K562 (cell line): ENCODE data around the gene PEDS1. TPM values are rescaled to one million over a fixed set of nuclear protein-coding genes. Genes with fewer than 3 reads are reported as not detected.

Experiments used
- BCOR ChIP-seq: fragments of 450-650 bp; IDR thresholded peaks from 2 replicates; pipeline ENCODE4 v1.6.1; 2016
- E2F6 ChIP-seq, 2 experiments: IDR thresholded peaks; 2 replicates each; pipeline ENCODE4 v1.6.1; 2011; ENCODE audit warnings: borderline replicate concordance in 1 of 2, control low read depth in 1 of 2, low read depth in 1 of 2, low read length in 1 of 2, mild to moderate bottlenecking in 1 of 2, mixed read lengths in 1 of 2, moderate library complexity in 1 of 2; ENCODE audit not compliant: insufficient read depth in 1 of 2, insufficient read length in 1 of 2, poor library complexity in 1 of 2, severe bottlenecking in 1 of 2; ENCODE audit errors: extremely low read depth in 1 of 2
- GATA2 ChIP-seq: sonication (generic); formaldehyde crosslinking; IDR thresholded peaks from 2 replicates; pipeline ENCODE4 v1.4.0; 2020; ENCODE audit warnings: mild to moderate bottlenecking, missing genetic modification reagents
- HDAC1 ChIP-seq, 2 experiments: fragments of 450-650 bp; IDR thresholded peaks; 2 replicates each; pipeline ENCODE4 v1.6.1; 2016 to 2017; ENCODE audit warnings: inconsistent platforms in 1 of 2, mild to moderate bottlenecking in 1 of 2, moderate library complexity in 1 of 2
- JUND ChIP-seq, 2 experiments: IDR thresholded peaks; 2 replicates in 1 of 2; 3 replicates in 1 of 2; pipeline ENCODE4 v1.6.1; 2011; ENCODE audit warnings: borderline replicate concordance in 2 of 2, low read depth in 2 of 2, low read length in 2 of 2, improper control_type of control experiment in 1 of 2, missing biosample characterization in 1 of 2, missing genetic modification characterization in 1 of 2, missing genetic modification reagents in 1 of 2
- MAZ ChIP-seq, 2 experiments: fragments of 450-650 bp in 1 of 2; sonication (generic) in 1 of 2; formaldehyde crosslinking; IDR thresholded peaks in 1 of 2; conservative IDR thresholded peaks in 1 of 2; 2 replicates each; pipeline versions ENCODE4 v1.4.0 to v1.5.0; 2020; ENCODE audit warnings: mild to moderate bottlenecking in 1 of 2, missing genetic modification reagents in 1 of 2
- NR1H2 ChIP-seq: sonication (generic); formaldehyde crosslinking; IDR thresholded peaks from 2 replicates; pipeline ENCODE4 v1.4.0; 2020; ENCODE audit warnings: mild to moderate bottlenecking, missing genetic modification reagents
- NR4A1 ChIP-seq, 2 experiments: fragments of 250-450 bp in 1 of 2; fragments of 450-650 bp in 1 of 2; sonication (Bioruptor Pico) in 1 of 2; IDR thresholded peaks; 2 replicates each; pipeline versions ENCODE4 v1.4.0 to v1.6.1; 2016 to 2020; ENCODE audit warnings: mild to moderate bottlenecking in 2 of 2, missing compliant biosample characterization in 1 of 2, missing genetic modification characterization in 1 of 2, moderate library complexity in 1 of 2
- SAP30 ChIP-seq: fragments of 200-600 bp; sonication (generic); IDR thresholded peaks from 2 replicates; pipeline ENCODE4 v1.6.1; 2012; ENCODE audit warnings: borderline replicate concordance, low read depth, mild to moderate bottlenecking, moderate library complexity, low read length, control low read depth, inconsistent platforms; ENCODE audit not compliant: insufficient read depth, poor library complexity, severe bottlenecking
- SREBF2 ChIP-seq: sonication (generic); formaldehyde crosslinking; IDR thresholded peaks from 2 replicates; pipeline ENCODE4 v1.4.0; 2020; ENCODE audit warnings: mild to moderate bottlenecking, missing genetic modification reagents
- ZNF644 ChIP-seq: fragments of 200-800 bp; sonication (Bioruptor generic); IDR thresholded peaks from 2 replicates; pipeline ENCODE4 v1.6.1; 2016; ENCODE audit warnings: low read depth, missing genetic modification characterization, missing compliant biosample characterization
- ZNF764 ChIP-seq: fragments of 250-450 bp; sonication (Bioruptor Pico); IDR thresholded peaks from 2 replicates; pipeline ENCODE4 v1.4.0; 2020; ENCODE audit warnings: low read depth, mild to moderate bottlenecking, moderate library complexity
- polyA plus RNA-seq, 8 experiments: library from polyadenylated mRNA; depleted of rRNA in 4 of 8; stranded (reverse) in 5 of 8; unstranded in 3 of 8; fragments of >200 nt; fragmentation: Nextera tagmentation in 2 of 8; fragmentation: Illumina TruSeq in 1 of 8; extraction: Ambion mirVana in 2 of 8; extraction: Trizol in 1 of 8; gene quantifications; 2 replicates each; pipeline versions ENCODE4 v1.2.1 to v1.2.3, GENCODE V29; 2011 to 2014; ENCODE audit warnings: inconsistent platforms in 1 of 8, missing spikeins in 1 of 8
- total RNA-seq, 7 experiments: library from RNA; depleted of rRNA in 6 of 7; stranded (reverse); fragments of >200 nt in 6 of 7; fragmentation: Illumina TruSeq in 2 of 7; extraction: Trizol in 2 of 7; gene quantifications; 2 replicates each; pipeline versions ENCODE4 v1.2.1 to v1.2.3, GENCODE V29; 2011 to 2021; ENCODE audit warnings: low replicate concordance in 1 of 7
- TF ChIP-seq, protein P1 (sequence below): fragments of 450-650 bp; conservative IDR thresholded peaks from 2 replicates; pipeline ENCODE4 v1.6.1; 2016; ENCODE audit warnings: missing genetic modification characterization, low read depth, mild to moderate bottlenecking, missing compliant biosample characterization, moderate library complexity

The PEDS1 gene
- total and polyA plus RNA-seq, 9 of the 15 experiments (the other 6 are each of a cell fraction or from before 2014, with no cell fraction given): 2.9 to 38.5 (median 24.2) TPM

DNA sequence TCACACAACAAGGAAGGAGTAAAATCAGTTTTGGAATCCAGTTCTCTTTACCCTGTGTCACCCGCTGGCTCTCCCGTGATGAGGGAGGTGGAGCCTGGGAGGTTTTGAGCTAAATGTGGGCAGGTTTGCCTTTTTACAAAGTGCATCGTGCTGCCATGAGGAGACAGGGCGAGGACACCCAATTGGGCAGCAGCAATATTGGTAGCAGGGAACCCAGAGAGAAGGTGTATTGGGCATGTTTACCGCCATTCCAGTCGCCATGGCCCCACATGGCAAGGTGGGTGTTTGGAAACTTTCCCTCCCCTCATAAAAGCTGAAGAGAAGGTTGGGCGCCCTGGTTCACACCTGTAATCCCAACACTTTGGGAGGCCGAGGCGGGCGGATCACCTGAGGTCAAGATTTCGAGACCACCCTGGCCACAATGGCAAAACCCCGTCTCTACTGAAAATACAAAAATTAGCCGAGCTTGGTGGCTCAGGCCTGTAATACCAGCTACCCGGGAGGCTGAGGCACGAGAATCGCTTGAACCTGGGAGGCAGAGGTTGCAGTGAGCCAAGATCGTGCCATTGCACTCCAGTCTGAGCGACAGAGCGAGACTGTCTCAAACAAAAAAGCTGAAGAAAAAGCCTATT is 37.0 kb downstream of the PEDS1 start (continued):
- no peak for TF ChIP-seq HDAC1 (IDR thresholded peaks at IDR 0.05)
- TF ChIP-seq SAP30: no peak
- TF ChIP-seq NR4A1 (CRISPR knock-in tag; IDR thresholded peaks at IDR 0.05): no peak
- peak; percentile 23; the same call in 1 of the 2 replicates for TF ChIP-seq NR4A1 (tag; IDR thresholded peaks at IDR 0.05)
- TF ChIP-seq JUND (IDR thresholded peaks at IDR 0.05; ENCODE audit: borderline replicate concordance, low read depth, low read length): no peak
- no peak for TF ChIP-seq JUND (tag; IDR thresholded peaks at IDR 0.05; ENCODE audit: borderline replicate concordance, low read depth, low read length)
- TF ChIP-seq SREBF2 (CRISPR knock-in tag): no peak
- TF ChIP-seq E2F6 (IDR thresholded peaks at IDR 0.05; ENCODE audit: borderline replicate concordance in 1 of 2, extremely low read depth in 1 of 2, insufficient read depth in 1 of 2, insufficient read length in 1 of 2, low read depth in 1 of 2, low read length in 1 of 2, poor library complexity in 1 of 2, severe bottlenecking in 1 of 2): peak in 1 of 2 experiments; percentile 30
- TF ChIP-seq MAZ (CRISPR knock-in tag; conservative IDR thresholded peaks at IDR 0.05 in 1 of 2, IDR thresholded peaks at IDR 0.05 in 1 of 2): peak in 1 of 2 experiments; percentile 19; a peak in 1 of 4 replicates
- peak; percentile 24; the same call in 1 of the 2 replicates for TF ChIP-seq ZNF644 (tag)
- TF ChIP-seq NR1H2 (CRISPR knock-in tag): no peak
- TF ChIP-seq ZNF764 (CRISPR knock-in tag): no peak
- 0 out of 2 replicates have a peak, but pooled peaks have one; percentile 43 for TF ChIP-seq GATA2 (CRISPR knock-in tag)
- TF ChIP-seq, protein P1, sequence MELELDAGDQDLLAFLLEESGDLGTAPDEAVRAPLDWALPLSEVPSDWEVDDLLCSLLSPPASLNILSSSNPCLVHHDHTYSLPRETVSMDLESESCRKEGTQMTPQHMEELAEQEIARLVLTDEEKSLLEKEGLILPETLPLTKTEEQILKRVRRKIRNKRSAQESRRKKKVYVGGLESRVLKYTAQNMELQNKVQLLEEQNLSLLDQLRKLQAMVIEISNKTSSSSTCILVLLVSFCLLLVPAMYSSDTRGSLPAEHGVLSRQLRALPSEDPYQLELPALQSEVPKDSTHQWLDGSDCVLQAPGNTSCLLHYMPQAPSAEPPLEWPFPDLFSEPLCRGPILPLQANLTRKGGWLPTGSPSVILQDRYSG (tag): peak; percentile 55; the same call in 1 of the 2 replicates
- TF ChIP-seq BCOR: peak; percentile 30; the same call in 1 of the 2 replicates
